B cell (primary cell): ENCODE data around the gene TMPRSS7.

Experiments used
- CTCF ChIP-seq: fragments of 200-600 bp; IDR thresholded peaks from one replicate; pipeline ENCODE4 v1.8.0; 2022; ENCODE audit warnings: antibody characterized with exemption, mild to moderate bottlenecking
- EZH2 ChIP-seq: IDR thresholded peaks from 2 replicates; pipeline ENCODE4 v1.6.1; 2012; ENCODE audit warnings: borderline replicate concordance, low read depth, mild to moderate bottlenecking, moderate library complexity, low read length; ENCODE audit not compliant: insufficient read depth, poor library complexity, severe bottlenecking

GRCh38 chr3:112038863-112039262 is 4.3 kb downstream of the TMPRSS7 start:
- TF ChIP-seq CTCF, result no peak
- no peak for TF ChIP-seq EZH2
